Left ventricle myocardium inferior (tissue), 1 donor: ENCODE data around the gene FRMD4A. TPM values are rescaled to one million over a fixed set of nuclear protein-coding genes. Genes with fewer than 3 reads are reported as not detected.

ENCODE experiments used
- DNase-seq: peaks from one replicate; pipeline ENCODE4 v3.0.0-alpha.2; 2020
- H3K27ac ChIP-seq: fragments of 200-600 bp; replicated peaks from 2 replicates; pipeline ENCODE4 v1.8.0; 2021
- H3K27me3 ChIP-seq: fragments of 200-600 bp; 2 replicates; pipeline ENCODE4 v1.8.0; 2021; ENCODE audit warnings: low read depth
- H3K36me3 ChIP-seq: fragments of 200-600 bp; 2 replicates; pipeline ENCODE4 v1.8.0; 2021
- H3K4me1 ChIP-seq: fragments of 200-600 bp; 2 replicates; pipeline ENCODE4 v1.8.0; 2021
- H3K4me3 ChIP-seq: fragments of 200-600 bp; 2 replicates; pipeline ENCODE4 v1.8.0; 2021; ENCODE audit warnings: mild to moderate bottlenecking, moderate library complexity
- H3K9me3 ChIP-seq: fragments of 200-600 bp; replicated peaks from 2 replicates; pipeline ENCODE4 v1.8.0; 2021
- CTCF ChIP-seq: fragments of 200-600 bp; IDR thresholded peaks from 2 replicates; pipeline ENCODE4 v1.8.0; 2021; ENCODE audit warnings: antibody characterized with exemption, mild to moderate bottlenecking, borderline replicate concordance
- intact Hi-C: fragments of 100-400 bp; cut with micrococcal nuclease; formaldehyde crosslinking; loops from one replicate; pipeline ENCODE4 v1.11.0; 2022
- total RNA-seq: library from RNA; stranded (reverse); fragmentation: NEBNext Ultra II Directional; extraction: Animal tissue kit (Norgen Biotek cat#: 25700); gene quantifications from one replicate; pipeline ENCODE4 v1.2.1, GENCODE V29; 2021
- donor health status: DM: no; HTN: yes; CAD: no; lungs with severe emphysema.

Gene FRMD4A
- total RNA-seq, 1 donor from 2014 or later = 26.1 TPM

- no peaks in the 10 kb centered on the region for H3K27me3 ChIP-seq
- H3K4me3 ChIP-seq = no peak overlapping the region
- TF ChIP-seq CTCF = no peak
- DNase-seq = peak; percentile 84
- no peaks in the 10 kb centered on the region for H3K36me3 ChIP-seq
- peaks cover 81% of the 10 kb centered on the region for H3K4me1 ChIP-seq
- intact Hi-C loops = loop anchor here (10.0 kb wide), 1 partner anchor 62 kb away; no protein-coding TSS in a partner anchor
- H3K27ac ChIP-seq = peak overlapping the region; percentile 63
- H3K9me3 ChIP-seq = no peaks in the 10 kb centered on the region
Measured at GRCh38 chr10:13712837-13713581, 617.7 kb downstream of the FRMD4A start.

GRCh38 chr10:13712476-13712836 lies 618.3 kb downstream of the FRMD4A start:
- H3K4me1 ChIP-seq = peaks cover 81% of the 10 kb centered on the region

GRCh38 chr10:13711291-13711690 lies 619.4 kb downstream of the FRMD4A start:
- Histone ChIP-seq H3K9me3 (no peaks in the 10 kb centered on the region), H3K27ac (no peak overlapping the region), H3K4me1 (peaks cover 81% of the 10 kb centered on the region), H3K4me3 (no peak overlapping the region), H3K27me3 (no peaks in the 10 kb centered on the region), H3K36me3 (no peaks in the 10 kb centered on the region)
- no peak for TF ChIP-seq CTCF
- DNase-seq = no peak
- intact Hi-C loops = loop anchor here (10.0 kb wide), 1 partner anchor 64 kb away; no protein-coding TSS in a partner anchor

More at GRCh38 chr10:13712476-13712836, 618.3 kb downstream of the FRMD4A start:
- no peak for TF ChIP-seq CTCF
- intact Hi-C loops = loop anchor here (10.0 kb wide), 1 partner anchor 62 kb away; no protein-coding TSS in a partner anchor
- H3K36me3 ChIP-seq = no peaks in the 10 kb centered on the region
- no peaks in the 10 kb centered on the region for H3K27me3 ChIP-seq
- no peak overlapping the region for H3K4me3 ChIP-seq
- no peaks in the 10 kb centered on the region for H3K9me3 ChIP-seq
- H3K27ac ChIP-seq = peak overlapping the region; percentile 63
- DNase-seq = no peak

GRCh38 chr10:13709931-13710650 lies 620.6 kb downstream of the FRMD4A start:
- peak overlapping the region; percentile 34 for H3K27ac ChIP-seq
- H3K4me1 ChIP-seq = peaks cover 81% of the 10 kb centered on the region
- H3K9me3 ChIP-seq = no peaks in the 10 kb centered on the region
- no peak for TF ChIP-seq CTCF
- intact Hi-C loops = loop anchor here (10.0 kb wide), 1 partner anchor 65 kb away; no protein-coding TSS in a partner anchor
- no peaks in the 10 kb centered on the region for H3K36me3 ChIP-seq
- H3K27me3 ChIP-seq = no peaks in the 10 kb centered on the region
- H3K4me3 ChIP-seq = no peak overlapping the region
- DNase-seq = peak; percentile 34

- TF ChIP-seq CTCF = no peak
- H3K4me3 ChIP-seq = peak overlapping the region; percentile 74
- no peak for DNase-seq
- H3K9me3 ChIP-seq = no peaks in the 10 kb centered on the region
- H3K27me3 ChIP-seq = no peaks in the 10 kb centered on the region
- intact Hi-C loops = no loop called here
- no peaks in the 10 kb centered on the region for H3K36me3 ChIP-seq
- peak overlapping the region; percentile 90 for H3K27ac ChIP-seq
- H3K4me1 ChIP-seq = peaks cover 96% of the 10 kb centered on the region
Measured at GRCh38 chr10:13708256-13708990, 622.3 kb downstream of the FRMD4A start.
